DOHH2 (cell line): ENCODE data around the gene DPH3.
A peak's percentile ranks its signal among the peaks of the same experiment; 100 is the strongest.

ENCODE experiments used
- CTCF ChIP-seq: fragments of 200-600 bp; sonication (generic); IDR thresholded peaks from one replicate; pipeline ENCODE4 v1.5.1; 2014; ENCODE audit warnings: antibody characterized with exemption, mild to moderate bottlenecking, low read depth, low read length; ENCODE audit not compliant: poor library complexity, severe bottlenecking
- EZH2phosphoT487 ChIP-seq: fragments of 200-600 bp; sonication (generic); IDR thresholded peaks from 2 replicates; pipeline ENCODE4 v1.6.1; 2017; ENCODE audit warnings: borderline replicate concordance, mild to moderate bottlenecking, antibody characterized with exemption, low read length, moderate library complexity, mixed read lengths

- TF ChIP-seq CTCF (peak; percentile 78), EZH2phosphoT487 (no peak)
Observed at GRCh38 chr3:16249336-16249735, 15.4 kb downstream of the DPH3 start.
